BLaER1 treated with 17β-estradiol and CSF1 and Interleukin-3, amounts not matched to agents 10 nM and 100 nM (cell line): ENCODE data around the gene FOXN3.

ENCODE experiments used
- H3K27ac ChIP-seq, 11 experiments: shearing (Covaris generic); formaldehyde crosslinking; 2 replicates each; pipeline ENCODE4 v1.8.1; 2022
- H3K27me3 ChIP-seq, 11 experiments: shearing (Covaris generic); formaldehyde crosslinking; 2 replicates each; pipeline ENCODE4 v1.8.1; 2022
- H3K36me3 ChIP-seq, 11 experiments: shearing (Covaris generic); formaldehyde crosslinking; 2 replicates each; pipeline ENCODE4 v1.8.1; 2022
- H3K4me1 ChIP-seq, 10 experiments: shearing (Covaris generic); formaldehyde crosslinking; 2 replicates each; pipeline ENCODE4 v1.8.1; 2022
- H3K4me2 ChIP-seq, 11 experiments: shearing (Covaris generic); formaldehyde crosslinking; 2 replicates each; pipeline ENCODE4 v1.8.1; 2022
- H3K4me3 ChIP-seq, 10 experiments: shearing (Covaris generic); formaldehyde crosslinking; 2 replicates each; pipeline ENCODE4 v1.8.1; 2022
- H3K9ac ChIP-seq, 11 experiments: shearing (Covaris generic); formaldehyde crosslinking; 2 replicates each; pipeline ENCODE4 v1.8.1; 2022
- H3K9me3 ChIP-seq, 11 experiments: shearing (Covaris generic); formaldehyde crosslinking; replicated peaks in 1 of 11; 2 replicates each; pipeline ENCODE4 v1.8.1; 2022
- H4K20me1 ChIP-seq, 11 experiments: shearing (Covaris generic); formaldehyde crosslinking; 2 replicates each; pipeline ENCODE4 v1.8.1; 2022
- Cebpa-rat ChIP-seq, 11 experiments: shearing (Covaris generic); IDR thresholded peaks; 2 replicates each; pipeline ENCODE4 v1.8.1; 2022

FOXN3 gene

GRCh38 chr14:89422181-89422951 lies 5.3 kb upstream of the FOXN3 start:
- no peak for TF ChIP-seq Cebpa-rat (IDR thresholded peaks at IDR 0.05)
- Histone ChIP-seq H3K4me2 (no peak overlapping the region), H3K4me3 (no peak overlapping the region), H3K9ac (no peak overlapping the region), H3K9me3 (0 out of 22 replicates have a peak, but pooled peaks cover 0 to 4% (median 0%) of the 10 kb centered on the region in 11 experiments), H3K27me3 (peaks cover 0 to 12% (median 0%) of the 10 kb centered on the region in 11 experiments; a peak in 3 of 22 replicates), H3K4me1 (peaks cover 31 to 56% (median 45%) of the 10 kb centered on the region in 10 experiments), H3K36me3 (peaks cover 0 to 11% (median 4%) of the 10 kb centered on the region in 11 experiments; a peak in 3 of 22 replicates), H3K27ac (no peak overlapping the region), H4K20me1 (no peaks in the 10 kb centered on the region; a peak in 1 of 22 replicates)

GRCh38 chr14:89420502-89420901 lies 3.5 kb upstream of the FOXN3 start:
- Histone ChIP-seq H3K27me3 (peaks cover 0 to 12% (median 0%) of the 10 kb centered on the region in 11 experiments; a peak in 3 of 22 replicates), H4K20me1 (peaks cover 0 to 4% (median 0%) of the 10 kb centered on the region in 11 experiments; a peak in 4 of 22 replicates), H3K36me3 (peaks cover 0 to 11% (median 4%) of the 10 kb centered on the region in 11 experiments; a peak in 3 of 22 replicates), H3K4me1 (peaks cover 22 to 38% (median 28%) of the 10 kb centered on the region in 10 experiments), H3K4me2 (no peak overlapping the region), H3K27ac (no peak overlapping the region), H3K9ac (no peak overlapping the region), H3K4me3 (no peak overlapping the region), H3K9me3 (0 out of 22 replicates have a peak, but pooled peaks cover 0 to 3% (median 0%) of the 10 kb centered on the region in 11 experiments)
- TF ChIP-seq Cebpa-rat (IDR thresholded peaks at IDR 0.05), result no peak

- H3K4me2 ChIP-seq, result peak overlapping the region in 2 of 11 experiments; percentile 37 to 45; a peak in 1 of 22 replicates
- H3K27ac ChIP-seq, result no peak overlapping the region
- no peak for TF ChIP-seq Cebpa-rat (IDR thresholded peaks at IDR 0.05)
Observed at GRCh38 chr14:89419973-89420482, 3.0 kb upstream of the FOXN3 start.

GRCh38 chr14:89418976-89419375 lies 1.9 kb upstream of the FOXN3 start:
- no peak for TF ChIP-seq Cebpa-rat (IDR thresholded peaks at IDR 0.05)
- Histone ChIP-seq H3K4me1 (peaks cover 31 to 42% (median 38%) of the 10 kb centered on the region in 10 experiments), H3K4me2 (peak overlapping the region; percentile 5 to 45 (median 31); a peak in 15 of 22 replicates), H3K27ac (no peak overlapping the region), H3K4me3 (no peak overlapping the region), H3K9me3 (no peaks in the 10 kb centered on the region), H3K9ac (no peak overlapping the region), H3K36me3 (peaks cover 0 to 18% (median 4%) of the 10 kb centered on the region in 11 experiments; a peak in 4 of 22 replicates), H4K20me1 (peaks cover 0 to 11% (median 0%) of the 10 kb centered on the region in 11 experiments; a peak in 6 of 22 replicates), H3K27me3 (peaks cover 0 to 5% (median 0%) of the 10 kb centered on the region in 11 experiments; a peak in 3 of 22 replicates)

More at GRCh38 chr14:89419973-89420482, 3.0 kb upstream of the FOXN3 start:
- H3K27me3 ChIP-seq, result peaks cover 0 to 12% (median 0%) of the 10 kb centered on the region in 11 experiments; a peak in 3 of 22 replicates
- H3K4me3 ChIP-seq, result no peak overlapping the region
- no peak overlapping the region for H3K9ac ChIP-seq
- H3K4me1 ChIP-seq, result peaks cover 23 to 39% (median 29%) of the 10 kb centered on the region in 10 experiments
- peaks cover 0 to 11% (median 4%) of the 10 kb centered on the region in 11 experiments; a peak in 3 of 22 replicates for H3K36me3 ChIP-seq
- H3K9me3 ChIP-seq, result no peaks in the 10 kb centered on the region
- peaks cover 0 to 9% (median 0%) of the 10 kb centered on the region in 11 experiments; a peak in 6 of 22 replicates for H4K20me1 ChIP-seq

GRCh38 chr14:89418452-89418851 lies 1.4 kb upstream of the FOXN3 start:
- Histone ChIP-seq H3K9ac (peak overlapping the region in 8 of 11 experiments; percentile 92 to 99 (median 96); a peak in 15 of 22 replicates), H3K4me1 (peaks cover 29 to 42% (median 38%) of the 10 kb centered on the region in 10 experiments), H4K20me1 (peaks cover 0 to 11% (median 0%) of the 10 kb centered on the region in 11 experiments; a peak in 6 of 22 replicates), H3K27me3 (peaks cover 0 to under 1% (median 0%) of the 10 kb centered on the region in 11 experiments; a peak in 2 of 22 replicates), H3K36me3 (peaks cover 0 to 20% (median 4%) of the 10 kb centered on the region in 11 experiments; a peak in 5 of 22 replicates), H3K9me3 (no peaks in the 10 kb centered on the region), H3K27ac (peak overlapping the region in 7 of 11 experiments; percentile 16 to 96 (median 93); a peak in 9 of 22 replicates), H3K4me3 (peak overlapping the region in 6 of 10 experiments; percentile 86 to 100 (median 96); a peak in 5 of 20 replicates), H3K4me2 (peak overlapping the region; percentile 81 to 98 (median 92))
- TF ChIP-seq Cebpa-rat (IDR thresholded peaks at IDR 0.05), result no peak

GRCh38 chr14:89417465-89418225 lies 612 bp upstream of the FOXN3 start:
- Histone ChIP-seq H3K27ac (peak overlapping the region; percentile 89 to 98 (median 93)), H4K20me1 (peaks cover 0 to 11% (median 0%) of the 10 kb centered on the region in 11 experiments; a peak in 6 of 22 replicates)

DNA sequence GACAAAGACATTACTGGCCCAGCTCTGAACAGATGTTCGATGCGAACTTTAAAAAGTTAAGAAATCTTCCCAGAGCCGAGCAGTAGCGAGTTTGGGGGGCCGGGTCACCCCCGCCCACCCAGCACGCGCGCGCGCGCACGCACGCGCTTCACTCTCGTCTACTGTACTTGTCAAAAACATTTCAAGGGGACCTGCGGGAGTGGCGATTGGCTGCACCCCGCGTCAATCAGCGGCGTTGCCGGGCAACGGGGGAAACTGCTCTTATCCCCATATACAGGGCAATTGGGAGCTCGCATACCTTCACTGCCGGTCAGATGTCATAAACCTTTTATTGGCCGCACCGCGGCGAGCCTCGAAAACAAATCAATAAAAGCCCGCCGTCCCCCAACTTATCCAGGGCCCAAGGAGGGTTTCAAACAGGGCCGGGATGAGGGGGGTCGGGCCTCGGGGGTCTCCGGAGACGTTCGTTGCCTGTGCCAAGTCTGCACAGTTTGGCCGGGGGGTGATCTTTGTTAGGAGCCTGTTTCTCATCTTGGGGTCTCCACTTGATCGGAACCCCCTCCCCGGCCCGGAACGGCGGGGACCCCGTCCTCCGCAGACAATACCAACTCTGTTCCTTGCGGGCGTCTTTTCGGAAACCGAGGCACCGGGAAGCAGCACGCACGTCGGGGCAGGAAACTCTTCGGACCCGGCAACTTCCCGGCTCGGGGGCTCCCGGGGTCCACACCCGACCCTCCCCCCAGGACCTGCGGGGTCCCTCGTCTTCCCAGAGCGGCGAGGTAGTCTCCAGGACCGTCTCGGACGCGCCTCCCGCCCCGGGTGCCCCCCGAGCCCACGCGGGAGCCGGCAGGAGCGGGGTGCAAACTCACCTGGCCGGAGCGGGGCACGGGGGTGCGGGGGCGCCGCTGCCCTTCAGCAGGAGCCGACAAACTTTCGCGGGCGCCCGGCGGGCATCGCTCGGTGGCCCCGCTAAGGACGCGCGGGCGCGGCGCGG lies 734 bp downstream of the FOXN3 start:
- Histone ChIP-seq H4K20me1 (peaks cover 0 to 11% (median 0%) of the 10 kb centered on the region in 11 experiments; a peak in 7 of 22 replicates), H3K4me1 (peaks cover 32 to 44% (median 41%) of the 10 kb centered on the region in 10 experiments), H3K9ac (peak overlapping the region; percentile 92 to 99 (median 95)), H3K27ac (peak overlapping the region; percentile 89 to 98 (median 93)), H3K4me2 (peak overlapping the region; percentile 70 to 96 (median 83)), H3K9me3 (peaks cover 0 to 13% (median 10%) of the 10 kb centered on the region in 11 experiments; a peak in 13 of 22 replicates), H3K4me3 (peak overlapping the region; percentile 86 to 100 (median 97)), H3K36me3 (peaks cover 14 to 29% (median 21%) of the 10 kb centered on the region in 11 experiments), H3K27me3 (no peaks in the 10 kb centered on the region)
- no peak for TF ChIP-seq Cebpa-rat (IDR thresholded peaks at IDR 0.05)

More at GRCh38 chr14:89417465-89418225, 612 bp upstream of the FOXN3 start:
- peaks cover under 1 to 27% (median 11%) of the 10 kb centered on the region in 11 experiments; a peak in 19 of 22 replicates for H3K36me3 ChIP-seq
- peaks cover 29 to 42% (median 38%) of the 10 kb centered on the region in 10 experiments for H3K4me1 ChIP-seq
- H3K4me2 ChIP-seq, result peak overlapping the region; percentile 81 to 98 (median 92)
- no peaks in the 10 kb centered on the region for H3K27me3 ChIP-seq
- TF ChIP-seq Cebpa-rat (IDR thresholded peaks at IDR 0.05), result no peak
- peak overlapping the region; percentile 86 to 100 (median 97) for H3K4me3 ChIP-seq
- H3K9me3 ChIP-seq, result peaks cover 0 to under 1% (median 0%) of the 10 kb centered on the region in 11 experiments; a peak in 1 of 22 replicates
- H3K9ac ChIP-seq, result peak overlapping the region; percentile 92 to 99 (median 95)
